Measurements from ENCODE around the gene GCK.
A peak's percentile ranks its signal among the peaks of the same experiment; 100 is the strongest.
"Not testable (repeated sequence)": the region's sequence is repeated elsewhere in the genome, so short reads cannot be mapped to it uniquely, and the experiment has no call there.

Gene GCK

GRCh38 chr7:44211126-44211675 is 22.0 kb upstream of the GCK start:
- POLR2A ChIA-PET: interaction anchor here (1.6 kb wide), 1 partner anchor 10 kb away, joined by 4 read pairs; the partner anchor contains the start of gene YKT6
- TF ChIP-seq HDGF (IDR thresholded peaks at IDR 0.05; ENCODE audit: borderline replicate concordance): no peak
- no peak for TF ChIP-seq SUZ12 (IDR thresholded peaks at IDR 0.05)
- no peak for TF ChIP-seq ELF4 (IDR thresholded peaks at IDR 0.05)
- no peak for TF ChIP-seq BHLHE40 (IDR thresholded peaks at IDR 0.05; ENCODE audit: borderline replicate concordance)
- TF ChIP-seq SP1 (IDR thresholded peaks at IDR 0.05): no peak
- no peak for TF ChIP-seq LEF1 (IDR thresholded peaks at IDR 0.05; ENCODE audit: borderline replicate concordance)
- CTCF ChIA-PET: no interaction called here
- no peak for DNase-seq (ENCODE audit: extremely low spot score)

- CTCF ChIA-PET: no interaction called here
- TF ChIP-seq FOXK2 (IDR thresholded peaks at IDR 0.05): no peak
- no peak for TF ChIP-seq PKNOX1 (IDR thresholded peaks at IDR 0.05)
- TF ChIP-seq LEF1 (IDR thresholded peaks at IDR 0.05; ENCODE audit: borderline replicate concordance): no peak
- no peak for TF ChIP-seq HDGF (IDR thresholded peaks at IDR 0.05; ENCODE audit: borderline replicate concordance)
- TF ChIP-seq L3MBTL2 (conservative IDR thresholded peaks at IDR 0.05): no peak
- TF ChIP-seq SUZ12 (IDR thresholded peaks at IDR 0.05): no peak
- TF ChIP-seq ELF4 (IDR thresholded peaks at IDR 0.05): no peak
- no peak for TF ChIP-seq CTBP1 (IDR thresholded peaks at IDR 0.05; ENCODE audit: borderline replicate concordance)
- no peak for DNase-seq (ENCODE audit: extremely low spot score)
- POLR2A ChIA-PET: interaction anchor here (1.6 kb wide), 1 partner anchor 9 kb away, joined by 4 read pairs; the partner anchor contains the start of gene YKT6
Observed at GRCh38 chr7:44210107-44210506, 20.9 kb upstream of the GCK start.

GRCh38 chr7:44208085-44208484 is 18.8 kb upstream of the GCK start:
- TF ChIP-seq HDGF (IDR thresholded peaks at IDR 0.05; ENCODE audit: borderline replicate concordance): no peak
- TF ChIP-seq ELF4 (IDR thresholded peaks at IDR 0.05): no peak
- no peak for TF ChIP-seq SP1 (IDR thresholded peaks at IDR 0.05)
- TF ChIP-seq TARDBP (IDR thresholded peaks at IDR 0.05): no peak
- TF ChIP-seq NFRKB (IDR thresholded peaks at IDR 0.05): no peak
- no peak for TF ChIP-seq PKNOX1 (IDR thresholded peaks at IDR 0.05)
- no peak for TF ChIP-seq LEF1 (IDR thresholded peaks at IDR 0.05; ENCODE audit: borderline replicate concordance)
- TF ChIP-seq FOXA1 (IDR thresholded peaks at IDR 0.05): no peak
- TF ChIP-seq L3MBTL2 (conservative IDR thresholded peaks at IDR 0.05): no peak
- no peak for TF ChIP-seq ARNT (IDR thresholded peaks at IDR 0.05)
- TF ChIP-seq FOXK2 (IDR thresholded peaks at IDR 0.05): no peak
- no peak for TF ChIP-seq ZNF384 (IDR thresholded peaks at IDR 0.05)
- no peak for TF ChIP-seq BHLHE40 (IDR thresholded peaks at IDR 0.05; ENCODE audit: borderline replicate concordance)
- no peak for TF ChIP-seq SUZ12 (IDR thresholded peaks at IDR 0.05)
- no peak for TF ChIP-seq CTBP1 (IDR thresholded peaks at IDR 0.05; ENCODE audit: borderline replicate concordance)
- TF ChIP-seq FOXM1 (IDR thresholded peaks at IDR 0.05; ENCODE audit: borderline replicate concordance): no peak
- no peak for DNase-seq (ENCODE audit: extremely low spot score)
- POLR2A ChIA-PET: no interaction called here
- CTCF ChIA-PET: no interaction called here

GRCh38 chr7:44206008-44206407 is 16.8 kb upstream of the GCK start:
- ChIA-PET CTCF (no interaction called here), POLR2A (no interaction called here)
- TF ChIP-seq FOXA1 (IDR thresholded peaks at IDR 0.05) (no peak), NFRKB (IDR thresholded peaks at IDR 0.05) (no peak), FOXM1 (IDR thresholded peaks at IDR 0.05; ENCODE audit: borderline replicate concordance) (no peak)
- no peak for DNase-seq (ENCODE audit: extremely low spot score)

- TF ChIP-seq TARDBP (IDR thresholded peaks at IDR 0.05) (no peak), SUZ12 (IDR thresholded peaks at IDR 0.05) (no peak), ZNF384 (IDR thresholded peaks at IDR 0.05) (no peak), FOXA1 (IDR thresholded peaks at IDR 0.05) (no peak), HDGF (IDR thresholded peaks at IDR 0.05; ENCODE audit: borderline replicate concordance) (no peak), FOXM1 (IDR thresholded peaks at IDR 0.05; ENCODE audit: borderline replicate concordance) (no peak), ELF4 (IDR thresholded peaks at IDR 0.05) (no peak), CTBP1 (IDR thresholded peaks at IDR 0.05; ENCODE audit: borderline replicate concordance) (no peak), BHLHE40 (IDR thresholded peaks at IDR 0.05; ENCODE audit: borderline replicate concordance) (no peak), L3MBTL2 (conservative IDR thresholded peaks at IDR 0.05) (no peak), LEF1 (IDR thresholded peaks at IDR 0.05; ENCODE audit: borderline replicate concordance) (no peak), NFRKB (IDR thresholded peaks at IDR 0.05) (no peak), FOXK2 (IDR thresholded peaks at IDR 0.05) (no peak), SP1 (IDR thresholded peaks at IDR 0.05) (no peak), ARNT (IDR thresholded peaks at IDR 0.05) (no peak)
- ChIA-PET CTCF (interaction anchor here (1.5 kb wide), 1 partner anchor 71 kb away, joined by 3 read pairs; no protein-coding TSS in a partner anchor), POLR2A (interaction anchor here (0.7 to 1.4 kb wide), 3 partner anchors 8 to 79 kb away, joined by 3 to 5 read pairs (median 4); partner anchors contain the start of gene POLD2)
- DNase-seq (ENCODE audit: extremely low spot score): no peak
Observed at GRCh38 chr7:44201813-44202212, 12.6 kb upstream of the GCK start.

GRCh38 chr7:44200699-44201461 is 11.6 kb upstream of the GCK start, which contains the start of gene YKT6:
TSS of gene YKT6 (plus strand) at chr7:44200978. CDS start at chr7:44201136, 158 bp downstream.
- POLR2A ChIA-PET: interaction anchor here (0.7 to 1.4 kb wide), 7 partner anchors 9 to 129 kb away, joined by 3 to 5 read pairs (median 3); partner anchors contain the start of gene POLD2
- CTCF ChIA-PET: interaction anchor here (0.6 to 1.5 kb wide), 4 partner anchors 70 to 847 kb away, joined by 3 read pairs; no protein-coding TSS in a partner anchor
- TF ChIP-seq BHLHE40 (IDR thresholded peaks at IDR 0.05; ENCODE audit: borderline replicate concordance) (no peak), FOXM1 (IDR thresholded peaks at IDR 0.05; ENCODE audit: borderline replicate concordance) (no peak), LEF1 (IDR thresholded peaks at IDR 0.05; ENCODE audit: borderline replicate concordance) (no peak), ARNT (IDR thresholded peaks at IDR 0.05) (no peak), L3MBTL2 (conservative IDR thresholded peaks at IDR 0.05) (peak; percentile 79), CTBP1 (IDR thresholded peaks at IDR 0.05; ENCODE audit: borderline replicate concordance) (no peak), SP1 (IDR thresholded peaks at IDR 0.05) (no peak), FOXK2 (IDR thresholded peaks at IDR 0.05) (no peak), ZNF384 (IDR thresholded peaks at IDR 0.05) (no peak), FOXA1 (IDR thresholded peaks at IDR 0.05) (no peak), TARDBP (IDR thresholded peaks at IDR 0.05) (no peak), ELF4 (IDR thresholded peaks at IDR 0.05) (peak; percentile 78), HDGF (IDR thresholded peaks at IDR 0.05; ENCODE audit: borderline replicate concordance) (no peak), NFRKB (IDR thresholded peaks at IDR 0.05) (no peak), PKNOX1 (IDR thresholded peaks at IDR 0.05) (peak; percentile 37; the same call in 1 of the 2 replicates), SUZ12 (IDR thresholded peaks at IDR 0.05) (no peak)
- peak; percentile 98 for DNase-seq (ENCODE audit: extremely low spot score)

GRCh38 chr7:44200163-44200562 is 10.9 kb upstream of the GCK start:
- DNase-seq (ENCODE audit: extremely low spot score); CTCF ChIA-PET: not testable (repeated sequence)
- POLR2A ChIA-PET: interaction anchor here (0.9 to 1.4 kb wide), 4 partner anchors 26 to 128 kb away, joined by 3 read pairs; partner anchors contain the start of gene POLD2
